Tibial artery (tissue), 4 donors: Measurements from ENCODE around the gene YIPF1.

Source experiments
- DNase-seq, 2 donors: peaks; one replicate each; pipeline ENCODE4 v3.0.0-alpha.2; 2019
- H3K27ac ChIP-seq, 2 donors: fragments of 200-600 bp; sonication (generic) in 1 of 2; 1 replicate in 1 of 2; 2 replicates in 1 of 2; pipeline ENCODE4 v1.5.1; 2018 to 2019; ENCODE audit warnings: mild to moderate bottlenecking in 1 of 2
- H3K27me3 ChIP-seq, 2 donors: fragments of 200-600 bp; sonication (generic) in 1 of 2; one replicate each; pipeline versions ENCODE4 v1.5.1 to v1.6.0; 2016 to 2019
- H3K36me3 ChIP-seq, 3 donors: fragments of 200-600 bp; sonication (generic) in 2 of 3; one replicate each; pipeline ENCODE4 v1.5.1; 2016 to 2019; ENCODE audit warnings: mild to moderate bottlenecking in 2 of 3
- H3K4me1 ChIP-seq, 4 donors: fragments of 200-600 bp; sonication (generic) in 2 of 4; 1 replicate in 3 of 4; 2 replicates in 1 of 4; pipeline ENCODE4 v1.5.1; 2016 to 2019
- H3K4me3 ChIP-seq, 2 donors: fragments of 200-600 bp; sonication (generic) in 1 of 2; 1 replicate in 1 of 2; 2 replicates in 1 of 2; pipeline ENCODE4 v1.5.1; 2018 to 2019; ENCODE audit warnings: mild to moderate bottlenecking in 2 of 2
- H3K9me3 ChIP-seq, 3 donors: fragments of 200-600 bp; sonication (generic) in 1 of 3; one replicate each; pipeline ENCODE4 v1.5.1; 2016 to 2019
- CTCF ChIP-seq, 2 experiments: fragments of 200-600 bp in 1 of 2; fragments of 450-650 bp in 1 of 2; IDR thresholded peaks; one replicate each; pipeline ENCODE4 v1.5.1; 2017 to 2019; ENCODE audit warnings: antibody characterized with exemption in 2 of 2, mild to moderate bottlenecking in 1 of 2, moderate library complexity in 1 of 2
- intact Hi-C: fragments of 100-400 bp; cut with DNase I; formaldehyde crosslinking; loops from one replicate; pipeline ENCODE4 v1.15.0; 2023; ENCODE audit warnings: low total_unique reads

Gene YIPF1

GRCh38 chr1:53889304-53890298 is at the start of gene YIPF1:
YIPF1 (minus strand) TSS chr1:53889797; CDS start chr1:53888937, 860 bp downstream.
- Histone ChIP-seq H3K4me3 (peak within 1 kb of the TSS; percentile 66 to 94), H3K9me3 (no peaks in the 10 kb centered on the region), H3K27me3 (no peaks in the 10 kb centered on the region), H3K4me1 (peaks cover 0 to 17% (median 11%) of the 10 kb centered on the region in 4 donors), H3K27ac (peak within 1 kb of the TSS; percentile 67 to 82), H3K36me3 (peaks cover 0 to 26% (median 3%) of the 10 kb centered on the region in 3 donors)
- peak; percentile 89 to 95 for DNase-seq
- intact Hi-C loops, result loop anchor here (2.0 kb wide), 1 partner anchor 57 kb away; the partner anchor contains the start of gene LRRC42
- TF ChIP-seq CTCF (IDR thresholded peaks at IDR 0.05), result no peak

DNA sequence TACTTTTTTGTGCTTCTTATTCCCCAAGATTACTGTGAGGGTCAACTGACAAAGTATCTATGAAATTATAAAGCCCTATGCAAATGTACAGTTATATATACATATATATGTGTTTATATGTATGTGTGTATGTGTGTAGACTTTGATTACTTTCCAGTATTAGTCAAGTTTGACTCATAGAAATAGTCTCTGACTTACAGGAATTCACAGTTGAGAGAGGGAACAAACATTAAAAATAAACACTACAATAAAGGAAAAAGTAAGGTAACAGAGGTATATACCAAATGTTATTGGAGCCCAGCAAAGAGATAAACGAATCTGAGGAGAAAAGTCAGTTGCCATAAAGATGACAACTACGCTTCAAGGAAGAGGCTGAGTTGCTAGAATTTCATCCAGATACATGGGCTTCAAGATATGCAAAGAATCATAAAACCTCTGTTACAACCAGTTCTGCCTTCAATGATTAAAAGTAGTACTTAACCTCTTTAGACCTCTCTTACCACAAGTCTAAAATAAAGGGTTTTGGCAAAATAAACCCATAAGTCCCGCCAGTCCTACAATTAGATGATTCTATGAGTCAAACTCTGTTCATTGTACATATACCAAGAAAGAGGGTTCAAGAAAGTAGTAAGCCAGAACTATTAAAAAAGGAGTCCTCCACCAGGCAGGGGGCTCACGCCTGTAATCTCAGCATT is 48.7 kb upstream of the YIPF1 start:
- intact Hi-C loops, result no loop called here

DNA sequence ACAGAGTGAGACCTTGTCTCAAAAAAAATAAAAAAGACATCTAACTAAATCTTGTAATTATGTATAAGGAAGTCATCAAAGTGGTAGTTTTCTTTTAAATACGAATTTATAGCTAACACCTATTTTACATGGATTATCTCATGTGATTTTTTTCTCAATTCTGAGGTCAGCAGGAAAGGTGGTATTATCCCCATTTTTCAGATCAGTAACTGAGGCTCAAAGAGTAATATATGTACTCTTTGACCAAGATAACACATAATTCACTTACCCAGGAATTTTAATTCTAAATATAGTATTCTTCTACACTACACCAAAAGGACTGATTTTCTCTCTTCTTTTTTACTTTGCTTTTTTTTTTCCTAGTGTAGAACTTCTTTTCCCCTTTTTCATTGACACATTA is 46.8 kb upstream of the YIPF1 start:
- Histone ChIP-seq H3K36me3 (peaks cover 0 to 7% (median 7%) of the 10 kb centered on the region in 3 donors), H3K9me3 (peaks cover 0 to 2% (median 0%) of the 10 kb centered on the region in 3 donors), H3K4me3 (no peak overlapping the region), H3K4me1 (peaks cover 0 to 29% (median 3%) of the 10 kb centered on the region in 4 donors), H3K27ac (peak overlapping the region; percentile 49 to 64), H3K27me3 (no peaks in the 10 kb centered on the region)
- intact Hi-C loops, result no loop called here
- DNase-seq, result no peak
- TF ChIP-seq CTCF (IDR thresholded peaks at IDR 0.05), result no peak

More for the DNA sequence above, 48.7 kb upstream of the YIPF1 start:
- Histone ChIP-seq H3K27ac (peak overlapping the region in 1 of 2 donors; percentile 64), H3K4me1 (peaks cover 0 to 29% (median 3%) of the 10 kb centered on the region in 4 donors), H3K36me3 (peaks cover 0 to 7% (median 7%) of the 10 kb centered on the region in 3 donors), H3K27me3 (no peaks in the 10 kb centered on the region), H3K9me3 (no peaks in the 10 kb centered on the region), H3K4me3 (no peak overlapping the region)
- DNase-seq, result no peak
- TF ChIP-seq CTCF (IDR thresholded peaks at IDR 0.05), result no peak

DNA sequence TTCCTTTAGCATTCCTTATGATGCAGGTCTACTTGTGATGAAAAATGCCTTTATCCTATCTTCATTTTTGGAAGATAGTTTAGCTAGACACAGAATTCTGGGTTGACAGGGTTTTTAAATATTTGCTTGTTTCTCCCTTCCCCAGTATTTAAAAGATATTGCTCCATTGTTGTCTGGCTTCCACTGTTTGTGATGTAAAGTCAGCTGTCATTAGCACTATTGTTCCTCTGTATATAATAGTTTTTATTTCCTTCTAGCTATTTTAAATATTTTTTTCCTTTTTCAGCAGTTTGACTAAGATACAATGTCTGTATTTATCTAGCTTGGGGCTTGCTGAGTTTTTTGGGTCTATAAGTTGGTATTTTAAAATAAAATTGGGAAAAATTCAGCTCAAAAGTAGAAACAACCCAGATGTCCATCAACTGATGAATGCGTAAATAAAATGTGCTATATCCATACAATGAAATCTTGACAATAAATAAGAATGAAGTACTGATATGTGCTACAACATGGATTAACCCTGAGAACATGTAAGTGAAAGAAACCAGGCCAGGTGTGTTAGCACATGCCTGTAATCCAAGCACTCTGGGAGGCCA is 44.7 kb upstream of the YIPF1 start:
- no peak for TF ChIP-seq CTCF (IDR thresholded peaks at IDR 0.05)
- Histone ChIP-seq H3K4me3 (no peak overlapping the region), H3K4me1 (peaks cover 0 to 22% (median 3%) of the 10 kb centered on the region in 4 donors), H3K9me3 (peaks cover 0 to 2% (median 0%) of the 10 kb centered on the region in 3 donors), H3K27me3 (no peaks in the 10 kb centered on the region), H3K36me3 (peaks cover 0 to 11% (median 7%) of the 10 kb centered on the region in 3 donors), H3K27ac (no peak overlapping the region)
- DNase-seq, result no peak
- intact Hi-C loops, result no loop called here

- Histone ChIP-seq H3K27me3 (no peaks in the 10 kb centered on the region), H3K4me3 (no peak overlapping the region), H3K27ac (no peak overlapping the region), H3K4me1 (peaks cover 0 to 2% (median 0%) of the 10 kb centered on the region in 4 donors), H3K36me3 (peaks cover 14 to 29% (median 26%) of the 10 kb centered on the region in 3 donors), H3K9me3 (peaks cover 0 to 2% (median 0%) of the 10 kb centered on the region in 3 donors)
- DNase-seq, result no peak
- TF ChIP-seq CTCF (IDR thresholded peaks at IDR 0.05), result no peak
- intact Hi-C loops, result no loop called here
Measured at GRCh38 chr1:53931523-53931922, 41.9 kb upstream of the YIPF1 start.
